Esophagus squamous epithelium (tissue), 5 donors: ENCODE measurements around the gene HNRNPU. TPM values are rescaled to one million over a fixed set of nuclear protein-coding genes. Genes with fewer than 3 reads are reported as not detected.

ENCODE experiments used
- DNase-seq: peaks from one replicate; lab custom pipeline; 2025; lab: John Stamatoyannopoulos, UW
- H3K27ac ChIP-seq, 4 donors: fragments of 200-600 bp; sonication (generic); one replicate each; pipeline ENCODE4 v1.5.1; 2016 to 2019; ENCODE audit warnings: mild to moderate bottlenecking in 1 of 4
- H3K27me3 ChIP-seq, 4 donors: fragments of 200-600 bp; sonication (generic); 1 replicate in 3 of 4; 2 replicates in 1 of 4; pipeline versions ENCODE4 v1.5.1 to v1.6.0; 2017 to 2021; ENCODE audit warnings: antibody characterized with exemption in 1 of 4
- H3K36me3 ChIP-seq, 3 donors: fragments of 200-600 bp; sonication (generic); one replicate each; pipeline ENCODE4 v1.5.1; 2016 to 2019
- H3K4me1 ChIP-seq, 3 donors: fragments of 200-600 bp; sonication (generic); one replicate each; pipeline ENCODE4 v1.5.1; 2017 to 2019
- H3K4me3 ChIP-seq, 4 donors: fragments of 200-600 bp; sonication (generic); 1 replicate in 3 of 4; 2 replicates in 1 of 4; pipeline ENCODE4 v1.5.1; 2016 to 2019; ENCODE audit warnings: mild to moderate bottlenecking in 2 of 4, moderate library complexity in 1 of 4
- H3K9me3 ChIP-seq, 3 donors: fragments of 200-600 bp; sonication (generic); one replicate each; pipeline ENCODE4 v1.5.1; 2016 to 2019
- CTCF ChIP-seq, 6 experiments: fragments of 450-650 bp in 4 of 6; fragments of 200-600 bp in 2 of 6; sonication (generic) in 2 of 6; IDR thresholded peaks; one replicate each; pipeline ENCODE4 v1.5.1; 2016 to 2019; ENCODE audit warnings: antibody characterized with exemption in 6 of 6, mild to moderate bottlenecking in 4 of 6, moderate library complexity in 4 of 6
- POLR2A ChIP-seq, 4 donors: fragments of 450-650 bp; IDR thresholded peaks; one replicate each; pipeline ENCODE4 v1.6.1; 2017; ENCODE audit warnings: antibody characterized with exemption in 4 of 4, mild to moderate bottlenecking in 4 of 4, moderate library complexity in 3 of 4
- WGBS, 2 donors: methylation state at CpG; one replicate each; pipeline ENCODE4 v1.1.5; 2018; 5-methylcytosine and 5-hydroxymethylcytosine counted together
- intact Hi-C: fragments of 100-400 bp; cut with DNase I; formaldehyde crosslinking; loops from one replicate; pipeline ENCODE4 v1.15.0; 2022
- total RNA-seq, 4 donors: library from RNA; depleted of rRNA; stranded (reverse); fragments of >200 nt; gene quantifications; one replicate each; pipeline ENCODE4 v1.1.0, GENCODE V29; 2016
- donor health status: DM: yes; HTN: yes; CAD: no.

The HNRNPU gene
- total RNA-seq, 4 donors from 2014 or later = 176 to 308 (median 257) TPM

GRCh38 chr1:244854166-244854565 lies 10.2 kb downstream of the HNRNPU start:
- H3K36me3 ChIP-seq = peaks cover 8 to 100% (median 40%) of the 10 kb centered on the region in 3 donors
- no peak overlapping the region for H3K27ac ChIP-seq

GRCh38 chr1:244852694-244853093 lies 11.6 kb downstream of the HNRNPU start:
- H3K4me3 ChIP-seq = no peak overlapping the region
- peaks cover 0 to 46% (median 5%) of the 10 kb centered on the region in 3 donors for H3K4me1 ChIP-seq
- no peaks in the 10 kb centered on the region for H3K9me3 ChIP-seq
- TF ChIP-seq CTCF (IDR thresholded peaks at IDR 0.05) (no peak), POLR2A (IDR thresholded peaks at IDR 0.05) (no peak)
- WGBS, 2 donors = 89 to 94% methylated on average over 1 of the region's 1 CpG
- intact Hi-C loops = no loop called here
- no peaks in the 10 kb centered on the region for H3K27me3 ChIP-seq
- no peak for DNase-seq
- H3K36me3 ChIP-seq = peaks cover 8 to 100% (median 34%) of the 10 kb centered on the region in 3 donors
- no peak overlapping the region for H3K27ac ChIP-seq

More at GRCh38 chr1:244854166-244854565, 10.2 kb downstream of the HNRNPU start:
- Histone ChIP-seq H3K4me1 (peaks cover 0 to 61% (median 9%) of the 10 kb centered on the region in 3 donors), H3K27me3 (no peaks in the 10 kb centered on the region), H3K9me3 (no peaks in the 10 kb centered on the region), H3K4me3 (no peak overlapping the region)
- 60 to 62% methylated on average over 5 of the region's 5 CpGs for WGBS, 2 donors
- DNase-seq = no peak
- TF ChIP-seq CTCF (IDR thresholded peaks at IDR 0.05) = no peak
- TF ChIP-seq POLR2A (IDR thresholded peaks at IDR 0.05) = no peak
- intact Hi-C loops = no loop called here

GRCh38 chr1:244851546-244852231 lies 12.7 kb downstream of the HNRNPU start:
- intact Hi-C loops = no loop called here
- no peak overlapping the region for H3K4me3 ChIP-seq
- TF ChIP-seq CTCF (IDR thresholded peaks at IDR 0.05) (no peak), POLR2A (IDR thresholded peaks at IDR 0.05) (no peak)
- H3K36me3 ChIP-seq = peaks cover 2 to 100% (median 25%) of the 10 kb centered on the region in 3 donors
- DNase-seq = no peak
- H3K27ac ChIP-seq = no peak overlapping the region
- 84 to 87% methylated on average over 4 of the region's 4 CpGs for WGBS, 2 donors
- no peaks in the 10 kb centered on the region for H3K9me3 ChIP-seq
- H3K4me1 ChIP-seq = peaks cover 0 to 36% (median 5%) of the 10 kb centered on the region in 3 donors
- H3K27me3 ChIP-seq = no peaks in the 10 kb centered on the region

- H3K9me3 ChIP-seq = no peaks in the 10 kb centered on the region
- H3K4me1 ChIP-seq = peaks cover 0 to 28% (median 3%) of the 10 kb centered on the region in 3 donors
- H3K4me3 ChIP-seq = no peak overlapping the region
- no peaks in the 10 kb centered on the region for H3K27me3 ChIP-seq
- no peak overlapping the region for H3K27ac ChIP-seq
- no peak for DNase-seq
- 94 to 100% methylated on average over 2 of the region's 2 CpGs for WGBS, 2 donors
- peaks cover 5 to 100% (median 19%) of the 10 kb centered on the region in 3 donors for H3K36me3 ChIP-seq
- no peak for TF ChIP-seq POLR2A (IDR thresholded peaks at IDR 0.05)
- no peak for TF ChIP-seq CTCF (IDR thresholded peaks at IDR 0.05)
- intact Hi-C loops = no loop called here
These were observed 13.4 kb downstream of the HNRNPU start for GRCh38 chr1:244850896-244851295.

GRCh38 chr1:244850099-244850852 lies 14.1 kb downstream of the HNRNPU start:
- no peak for TF ChIP-seq CTCF (IDR thresholded peaks at IDR 0.05)
- H3K27ac ChIP-seq = no peak overlapping the region
- DNase-seq = no peak
- no peak overlapping the region for H3K4me3 ChIP-seq
- 82 to 91% methylated on average over 3 of the region's 3 CpGs for WGBS, 2 donors
- peaks cover 5 to 100% (median 13%) of the 10 kb centered on the region in 3 donors for H3K36me3 ChIP-seq
- no peaks in the 10 kb centered on the region for H3K9me3 ChIP-seq
- intact Hi-C loops = no loop called here
- no peaks in the 10 kb centered on the region for H3K27me3 ChIP-seq
- H3K4me1 ChIP-seq = peaks cover 0 to 22% (median 0%) of the 10 kb centered on the region in 3 donors
